Chondrocyte (in vitro differentiated cells): ENCODE results near the gene GPR153. TPM values are rescaled to one million over a fixed set of nuclear protein-coding genes. Genes with fewer than 3 reads are reported as not detected.

ENCODE experiments used
- DNase-seq: peaks from one replicate; pipeline ENCODE4 v3.0.0; 2021; ENCODE audit warnings: mixed read lengths, low spot score
- H3K27ac Mint-ChIP-seq: one replicate; pipeline ENCODE4 v1.8.0; 2021; ENCODE audit warnings: mild to moderate bottlenecking, moderate library complexity, mixed read lengths; ENCODE audit not compliant: unreplicated experiment
- H3K27me3 Mint-ChIP-seq: 2 replicates; pipeline ENCODE4 v1.8.0; 2021; ENCODE audit warnings: low read depth, mixed read lengths
- H3K36me3 Mint-ChIP-seq: 2 replicates; pipeline ENCODE4 v1.8.0; 2021; ENCODE audit warnings: low read depth, mixed read lengths
- H3K4me1 Mint-ChIP-seq: 2 replicates; pipeline ENCODE4 v1.8.0; 2021; ENCODE audit warnings: low read depth, mild to moderate bottlenecking, mixed read lengths
- H3K4me3 Mint-ChIP-seq: one replicate; pipeline ENCODE4 v1.8.0; 2021; ENCODE audit warnings: mild to moderate bottlenecking, moderate library complexity, mixed read lengths; ENCODE audit not compliant: unreplicated experiment
- H3K9me3 Mint-ChIP-seq: 2 replicates; pipeline ENCODE4 v1.8.0; 2021; ENCODE audit warnings: low read depth, mixed read lengths
- CTCF ChIP-seq: fragments of 200-600 bp; sonication (generic); IDR thresholded peaks from 2 replicates; pipeline ENCODE4 v1.5.0; 2021; ENCODE audit warnings: antibody characterized with exemption, mild to moderate bottlenecking, moderate library complexity
- total RNA-seq: library from RNA; stranded (reverse); gene quantifications from 3 replicates; pipeline ENCODE4 v1.2.1, GENCODE V29; 2021

GPR153 gene
- total RNA-seq, 1 donor from 2014 or later, result 4.4 TPM

- no peak for DNase-seq
- H3K9me3 Mint-ChIP-seq, result no peaks in the 10 kb centered on the region
- peaks cover 25% of the 10 kb centered on the region for H3K27me3 Mint-ChIP-seq
- no peak for TF ChIP-seq CTCF
- no peak overlapping the region for H3K4me3 Mint-ChIP-seq
- no peaks in the 10 kb centered on the region for H3K4me1 Mint-ChIP-seq
- no peaks in the 10 kb centered on the region for H3K36me3 Mint-ChIP-seq
- no peak overlapping the region for H3K27ac Mint-ChIP-seq
These were observed 8.6 kb downstream of the GPR153 start for GRCh38 chr1:6252374-6252710.

GRCh38 chr1:6251681-6252373 is 9.1 kb downstream of the GPR153 start:
- H3K36me3 Mint-ChIP-seq, result no peaks in the 10 kb centered on the region
- no peak overlapping the region for H3K27ac Mint-ChIP-seq
- H3K27me3 Mint-ChIP-seq, result peaks cover 25% of the 10 kb centered on the region
- no peak overlapping the region for H3K4me3 Mint-ChIP-seq
- no peak for TF ChIP-seq CTCF
- no peak for DNase-seq
- no peaks in the 10 kb centered on the region for H3K4me1 Mint-ChIP-seq
- H3K9me3 Mint-ChIP-seq, result no peaks in the 10 kb centered on the region

GRCh38 chr1:6251233-6251632 is 9.7 kb downstream of the GPR153 start:
- H3K4me1 Mint-ChIP-seq, result peaks cover 5% of the 10 kb centered on the region
- H3K27ac Mint-ChIP-seq, result no peak overlapping the region
- no peak for TF ChIP-seq CTCF
- H3K36me3 Mint-ChIP-seq, result no peaks in the 10 kb centered on the region
- DNase-seq, result peak; percentile 82
- no peak overlapping the region for H3K4me3 Mint-ChIP-seq
- no peaks in the 10 kb centered on the region for H3K9me3 Mint-ChIP-seq
- peaks cover 31% of the 10 kb centered on the region for H3K27me3 Mint-ChIP-seq

- no peak overlapping the region for H3K27ac Mint-ChIP-seq
- H3K4me3 Mint-ChIP-seq, result no peak overlapping the region
- no peaks in the 10 kb centered on the region for H3K9me3 Mint-ChIP-seq
- no peaks in the 10 kb centered on the region for H3K36me3 Mint-ChIP-seq
- no peak for TF ChIP-seq CTCF
- peaks cover 8% of the 10 kb centered on the region for H3K4me1 Mint-ChIP-seq
- DNase-seq, result peak; percentile 90
- H3K27me3 Mint-ChIP-seq, result peaks cover 31% of the 10 kb centered on the region
These were observed 10.9 kb downstream of the GPR153 start for GRCh38 chr1:6249739-6250689.

GRCh38 chr1:6248932-6249738 is 11.8 kb downstream of the GPR153 start:
- peak; percentile 83 for DNase-seq
- no peak overlapping the region for H3K27ac Mint-ChIP-seq
- H3K27me3 Mint-ChIP-seq, result peaks cover 35% of the 10 kb centered on the region
- H3K36me3 Mint-ChIP-seq, result no peaks in the 10 kb centered on the region
- no peaks in the 10 kb centered on the region for H3K9me3 Mint-ChIP-seq
- TF ChIP-seq CTCF, result peak; percentile 24
- H3K4me3 Mint-ChIP-seq, result no peak overlapping the region
- peaks cover 8% of the 10 kb centered on the region for H3K4me1 Mint-ChIP-seq
